ENCODE results near the gene SDF4.

- TF ChIP-seq CTCF (IDR thresholded peaks at IDR 0.05) (no peak), ZFX (IDR thresholded peaks at IDR 0.05; ENCODE audit: borderline replicate concordance) (no peak)
These were observed 62.2 kb downstream of the SDF4 start for GRCh38 chr1:1169429-1170214.

All from 22Rv1 (cell line).